SH-SY5Y (cell line): ENCODE measurements around the gene DCUN1D2.

Source experiments
- GATA2 ChIP-seq: IDR thresholded peaks from 2 replicates; pipeline ENCODE4 v1.6.1; 2011; ENCODE audit warnings: mild to moderate bottlenecking, low read depth, low read length
- GATA3 ChIP-seq: IDR thresholded peaks from 2 replicates; pipeline ENCODE4 v1.6.1; 2011; ENCODE audit warnings: low read depth, mild to moderate bottlenecking, low read length, moderate library complexity

DNA sequence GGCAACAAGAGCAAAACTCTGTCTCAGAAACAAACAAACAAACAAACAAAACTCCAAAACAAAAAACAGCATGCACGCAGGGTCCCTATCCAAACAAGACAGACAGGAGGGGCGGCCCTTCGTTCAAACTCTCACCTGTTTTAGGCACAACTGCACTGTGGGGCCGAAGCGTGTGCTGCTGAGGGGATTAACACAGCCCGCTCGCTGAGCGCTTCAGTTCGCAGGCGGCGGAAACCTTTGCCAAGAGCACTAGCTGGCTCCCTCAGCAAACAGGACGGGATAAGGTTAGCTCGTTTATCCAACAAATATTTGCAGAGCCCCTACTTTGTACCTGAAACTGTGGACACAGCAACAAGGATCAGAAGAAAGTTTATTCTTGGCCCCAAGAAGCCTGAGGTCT is 35.6 kb downstream of the DCUN1D2 start:
- TF ChIP-seq GATA2 (no peak), GATA3 (no peak)
